BLaER1 treated with 17β-estradiol and CSF1 and Interleukin-3, amounts not matched to agents 10 nM and 100 nM (cell line): Measurements from ENCODE around the gene ATXN1.
A peak's percentile ranks its signal among the peaks of the same experiment; 100 is the strongest.

Source experiments
- H3K27ac ChIP-seq, 11 experiments: shearing (Covaris generic); formaldehyde crosslinking; 2 replicates each; pipeline ENCODE4 v1.8.1; 2022
- H3K27me3 ChIP-seq, 11 experiments: shearing (Covaris generic); formaldehyde crosslinking; 2 replicates each; pipeline ENCODE4 v1.8.1; 2022
- H3K36me3 ChIP-seq, 11 experiments: shearing (Covaris generic); formaldehyde crosslinking; 2 replicates each; pipeline ENCODE4 v1.8.1; 2022
- H3K4me1 ChIP-seq, 10 experiments: shearing (Covaris generic); formaldehyde crosslinking; 2 replicates each; pipeline ENCODE4 v1.8.1; 2022
- H3K4me2 ChIP-seq, 11 experiments: shearing (Covaris generic); formaldehyde crosslinking; 2 replicates each; pipeline ENCODE4 v1.8.1; 2022
- H3K4me3 ChIP-seq, 10 experiments: shearing (Covaris generic); formaldehyde crosslinking; 2 replicates each; pipeline ENCODE4 v1.8.1; 2022
- H3K9ac ChIP-seq, 11 experiments: shearing (Covaris generic); formaldehyde crosslinking; 2 replicates each; pipeline ENCODE4 v1.8.1; 2022
- H3K9me3 ChIP-seq, 11 experiments: shearing (Covaris generic); formaldehyde crosslinking; replicated peaks in 1 of 11; 2 replicates each; pipeline ENCODE4 v1.8.1; 2022
- H4K20me1 ChIP-seq, 11 experiments: shearing (Covaris generic); formaldehyde crosslinking; 2 replicates each; pipeline ENCODE4 v1.8.1; 2022
- Cebpa-rat ChIP-seq, 11 experiments: shearing (Covaris generic); IDR thresholded peaks; 2 replicates each; pipeline ENCODE4 v1.8.1; 2022

ATXN1 gene

GRCh38 chr6:16760516-16761470, at the start of gene ATXN1:
Gene ATXN1 (minus strand): TSS chr6:16761460.
- Histone ChIP-seq H4K20me1 (peaks cover 0 to 29% (median 4%) of the 10 kb centered on the region in 11 experiments; a peak in 9 of 22 replicates), H3K4me2 (peak within 1 kb of the TSS; percentile 94 to 100 (median 98)), H3K9me3 (no peaks in the 10 kb centered on the region), H3K4me1 (peaks cover 33 to 42% (median 36%) of the 10 kb centered on the region in 10 experiments), H3K4me3 (peak within 1 kb of the TSS; percentile 75 to 94 (median 84)), H3K27me3 (peaks cover 0 to 18% (median 0%) of the 10 kb centered on the region in 11 experiments; a peak in 6 of 22 replicates), H3K9ac (peak within 1 kb of the TSS; percentile 80 to 99 (median 90)), H3K36me3 (peaks cover 0 to 7% (median 0%) of the 10 kb centered on the region in 11 experiments; a peak in 1 of 22 replicates), H3K27ac (peak within 1 kb of the TSS; percentile 85 to 98 (median 89))
- TF ChIP-seq Cebpa-rat (IDR thresholded peaks at IDR 0.05) = no peak

GRCh38 chr6:16810411-16810810, 49.2 kb upstream of the ATXN1 start:
- Histone ChIP-seq H3K36me3 (peaks cover 0 to 6% (median 0%) of the 10 kb centered on the region in 11 experiments; a peak in 1 of 22 replicates), H3K4me1 (peaks cover 0 to 5% (median 2%) of the 10 kb centered on the region in 10 experiments; a peak in 10 of 20 replicates), H3K4me2 (no peak overlapping the region), H4K20me1 (no peaks in the 10 kb centered on the region), H3K4me3 (no peak overlapping the region), H3K27ac (no peak overlapping the region), H3K27me3 (no peaks in the 10 kb centered on the region), H3K9me3 (peaks cover 41 to 74% (median 65%) of the 10 kb centered on the region in 11 experiments), H3K9ac (no peak overlapping the region)
- no peak for TF ChIP-seq Cebpa-rat (IDR thresholded peaks at IDR 0.05)

- H3K9ac ChIP-seq = no peak overlapping the region
- no peak overlapping the region for H3K27ac ChIP-seq
- H3K4me2 ChIP-seq = no peak overlapping the region
- H4K20me1 ChIP-seq = no peaks in the 10 kb centered on the region
- peaks cover 38 to 69% (median 62%) of the 10 kb centered on the region in 11 experiments for H3K9me3 ChIP-seq
- TF ChIP-seq Cebpa-rat (IDR thresholded peaks at IDR 0.05) = no peak
- no peak overlapping the region for H3K4me3 ChIP-seq
- no peaks in the 10 kb centered on the region for H3K27me3 ChIP-seq
- H3K36me3 ChIP-seq = peaks cover 0 to 6% (median 0%) of the 10 kb centered on the region in 11 experiments; a peak in 1 of 22 replicates
- H3K4me1 ChIP-seq = peaks cover 0 to 10% (median 7%) of the 10 kb centered on the region in 10 experiments; a peak in 13 of 20 replicates
Measured at GRCh38 chr6:16809753-16810358, 48.6 kb upstream of the ATXN1 start.

GRCh38 chr6:16807956-16808355, 46.7 kb upstream of the ATXN1 start:
- Histone ChIP-seq H3K4me3 (no peak overlapping the region), H3K36me3 (0 out of 22 replicates have a peak, but pooled peaks cover 0 to 6% (median 0%) of the 10 kb centered on the region in 11 experiments), H3K9me3 (peaks cover 23 to 50% (median 43%) of the 10 kb centered on the region in 11 experiments), H3K4me2 (no peak overlapping the region), H3K27ac (no peak overlapping the region), H3K9ac (no peak overlapping the region), H3K27me3 (no peaks in the 10 kb centered on the region), H4K20me1 (no peaks in the 10 kb centered on the region), H3K4me1 (peaks cover 0 to 15% (median 10%) of the 10 kb centered on the region in 10 experiments; a peak in 13 of 20 replicates)
- no peak for TF ChIP-seq Cebpa-rat (IDR thresholded peaks at IDR 0.05)

- Histone ChIP-seq H3K9me3 (peaks cover 8 to 34% (median 27%) of the 10 kb centered on the region in 11 experiments), H3K9ac (no peak overlapping the region), H3K27ac (no peak overlapping the region), H3K27me3 (no peaks in the 10 kb centered on the region), H4K20me1 (no peaks in the 10 kb centered on the region), H3K4me2 (no peak overlapping the region), H3K4me3 (no peak overlapping the region), H3K4me1 (peaks cover 0 to 24% (median 11%) of the 10 kb centered on the region in 10 experiments; a peak in 13 of 20 replicates), H3K36me3 (no peaks in the 10 kb centered on the region)
- TF ChIP-seq Cebpa-rat (IDR thresholded peaks at IDR 0.05) = no peak
Measured at GRCh38 chr6:16806363-16806762, 45.1 kb upstream of the ATXN1 start.

- Histone ChIP-seq H3K9me3 (peaks cover 5 to 24% (median 18%) of the 10 kb centered on the region in 11 experiments; a peak in 20 of 22 replicates), H4K20me1 (no peaks in the 10 kb centered on the region), H3K4me3 (no peak overlapping the region), H3K9ac (no peak overlapping the region), H3K36me3 (no peaks in the 10 kb centered on the region), H3K4me2 (peak overlapping the region in 7 of 11 experiments; percentile 9 to 59 (median 38); a peak in 12 of 22 replicates), H3K27me3 (no peaks in the 10 kb centered on the region), H3K4me1 (peaks cover 0 to 34% (median 16%) of the 10 kb centered on the region in 10 experiments; a peak in 13 of 20 replicates), H3K27ac (no peak overlapping the region)
- no peak for TF ChIP-seq Cebpa-rat (IDR thresholded peaks at IDR 0.05)
Measured at GRCh38 chr6:16805243-16805950, 44.1 kb upstream of the ATXN1 start.

- H3K9me3 ChIP-seq = peaks cover 0 to 17% (median 11%) of the 10 kb centered on the region in 11 experiments; a peak in 17 of 22 replicates
- no peak overlapping the region for H3K27ac ChIP-seq
- no peaks in the 10 kb centered on the region for H4K20me1 ChIP-seq
- no peak; a peak in 1 of 22 replicates for TF ChIP-seq Cebpa-rat (IDR thresholded peaks at IDR 0.05)
- peak overlapping the region in 7 of 11 experiments; percentile 9 to 59 (median 38); a peak in 12 of 22 replicates for H3K4me2 ChIP-seq
- no peaks in the 10 kb centered on the region for H3K27me3 ChIP-seq
- peaks cover 0 to 41% (median 17%) of the 10 kb centered on the region in 10 experiments; a peak in 13 of 20 replicates for H3K4me1 ChIP-seq
- no peak overlapping the region for H3K4me3 ChIP-seq
- no peak overlapping the region for H3K9ac ChIP-seq
- no peaks in the 10 kb centered on the region for H3K36me3 ChIP-seq
Measured at GRCh38 chr6:16804546-16805242, 43.4 kb upstream of the ATXN1 start.
